Measurements from ENCODE around the gene PTEN. TPM values are rescaled to one million over a fixed set of nuclear protein-coding genes. Genes with fewer than 3 reads are reported as not detected.

Gene PTEN
- total RNA-seq (100 to 1,000 TPM in 1 of 2 donors, 10 to 100 TPM in 1; 97.1 to 118 TPM), polyA plus RNA-seq (ENCODE audit: insufficient read length in 6 of 6) (100 to 1,000 TPM; 113 to 140 (median 124) TPM)
- long read RNA-seq, donor 1, full-length matches to known transcripts = 12 of 24 reads
- long read RNA-seq, donor 1, partial matches to known transcripts = 12 of 24 reads
- long read RNA-seq, donor 1, other reads (novel, unspliced or antisense) = 0 of 24 reads
- long read RNA-seq, donor 2, full-length matches to known transcripts = 25 of 38 reads
- long read RNA-seq, donor 2, partial matches to known transcripts = 13 of 38 reads
- long read RNA-seq, donor 2, other reads (novel, unspliced or antisense) = 0 of 38 reads
- long read RNA-seq, donor 3, full-length matches to known transcripts = 17 of 17 reads
- long read RNA-seq, donor 3, partial matches to known transcripts = 0 of 17 reads
- long read RNA-seq, donor 3, other reads (novel, unspliced or antisense) = 0 of 17 reads
- long read RNA-seq, donor 4, partial matches to known transcripts = 1 of 7 reads
- long read RNA-seq, donor 4, other reads (novel, unspliced or antisense) = 4 of 7 reads
- long read RNA-seq, donor 5, full-length matches to known transcripts = 19 of 32 reads
- long read RNA-seq, donor 5, partial matches to known transcripts = 13 of 32 reads
- long read RNA-seq, donor 5, other reads (novel, unspliced or antisense) = 0 of 32 reads
- long read RNA-seq, donor 6, full-length matches to known transcripts = 11 of 11 reads
- long read RNA-seq, donor 6, partial matches to known transcripts = 0 of 11 reads
- long read RNA-seq, donor 6, other reads (novel, unspliced or antisense) = 0 of 11 reads
- long read RNA-seq, donor 7, full-length matches to known transcripts = 13 of 13 reads
- long read RNA-seq, donor 7, partial matches to known transcripts = 0 of 13 reads
- long read RNA-seq, donor 7, other reads (novel, unspliced or antisense) = 0 of 13 reads
- long read RNA-seq, donor 8, full-length matches to known transcripts = 16 of 16 reads
- long read RNA-seq, donor 8, partial matches to known transcripts = 0 of 16 reads
- long read RNA-seq, donor 8, other reads (novel, unspliced or antisense) = 0 of 16 reads
- long read RNA-seq, donor 9 = 0 reads
- long read RNA-seq, donor 10, full-length matches to known transcripts = 2 of 8 reads
- long read RNA-seq, donor 10, partial matches to known transcripts = 3 of 8 reads
- long read RNA-seq, donor 10, other reads (novel, unspliced or antisense) = 3 of 8 reads
- long read RNA-seq, donor 11, full-length matches to known transcripts = 17 of 28 reads
- long read RNA-seq, donor 11, partial matches to known transcripts = 11 of 28 reads
- long read RNA-seq, donor 11, other reads (novel, unspliced or antisense) = 0 of 28 reads
- long read RNA-seq, donor 12, full-length matches to known transcripts = 25 of 25 reads
- long read RNA-seq, donor 12, partial matches to known transcripts = 0 of 25 reads
- long read RNA-seq, donor 12, other reads (novel, unspliced or antisense) = 0 of 25 reads

GRCh38 chr10:87863053-87863943 lies at the start of gene PTEN, which contains the start of gene KLLN:
PTEN (plus strand) TSS chr10:87863625; CDS start chr10:87864470, 845 bp downstream.
KLLN (minus strand) TSS chr10:87863533; CDS start chr10:87862487, 1,046 bp downstream.
- DNase-seq (peak; percentile 91 to 97 (median 92)), ATAC-seq (peak; percentile 72)
- H3K27ac ChIP-seq = peak within 1 kb of the TSS; percentile 97 to 99
- no peak for TF ChIP-seq CTCF (IDR thresholded peaks at IDR 0.05)
- intact Hi-C loops (cut with DNase I) = loop anchor here in 1 of 2 donors (5.0 to 10.0 kb wide), 2 partner anchors 524 to 692 kb away; no protein-coding TSS in a partner anchor
- H3K4me1 ChIP-seq = peaks cover 0 to 19% of the 10 kb centered on the region in 2 donors
- peak within 1 kb of the TSS; percentile 76 to 81 for H3K4me3 ChIP-seq
- no peaks in the 10 kb centered on the region for H3K27me3 ChIP-seq
- no peaks in the 10 kb centered on the region for H3K36me3 ChIP-seq
- H3K9me3 ChIP-seq = no peaks in the 10 kb centered on the region

- intact Hi-C loops (cut with DNase I) = no loop called here
- H3K4me3 ChIP-seq = peak overlapping the region in 1 of 2 donors; percentile 54
Measured at GRCh38 chr10:87816163-87816897, 47.1 kb upstream of the PTEN start.

GRCh38 chr10:87816898-87817608 lies 46.4 kb upstream of the PTEN start:
- Histone ChIP-seq H3K4me3 (peak overlapping the region; percentile 54 to 66), H3K36me3 (peaks cover 0 to 20% of the 10 kb centered on the region in 2 donors), H3K9me3 (no peaks in the 10 kb centered on the region), H3K4me1 (peaks cover 6 to 33% of the 10 kb centered on the region in 2 donors), H3K27me3 (no peaks in the 10 kb centered on the region), H3K27ac (peak overlapping the region; percentile 77 to 84)
- ATAC-seq = no peak
- DNase-seq = peak in 1 of 4 donors; percentile 1
- intact Hi-C loops (cut with DNase I) = no loop called here
- no peak for TF ChIP-seq CTCF (IDR thresholded peaks at IDR 0.05)

More at GRCh38 chr10:87816163-87816897, 47.1 kb upstream of the PTEN start:
- TF ChIP-seq CTCF (IDR thresholded peaks at IDR 0.05) = no peak
- H3K27ac ChIP-seq = no peak overlapping the region
- H3K9me3 ChIP-seq = no peaks in the 10 kb centered on the region
- no peak for DNase-seq
- no peaks in the 10 kb centered on the region for H3K27me3 ChIP-seq
- ATAC-seq = no peak
- H3K36me3 ChIP-seq = peaks cover 0 to 24% of the 10 kb centered on the region in 2 donors
- H3K4me1 ChIP-seq = peaks cover 6 to 33% of the 10 kb centered on the region in 2 donors
